ENCODE results near the gene EFNA5. TPM values are rescaled to one million over a fixed set of nuclear protein-coding genes. Genes with fewer than 3 reads are reported as not detected.

EFNA5 gene
- total RNA-seq, 1 donor from 2014 or later, result 11.8 TPM

GRCh38 chr5:107464416-107464815 is 206.3 kb downstream of the EFNA5 start:
- intact Hi-C loops (cut with DNase I), result no loop called here
- Histone ChIP-seq H3K36me3 (no peaks in the 10 kb centered on the region), H3K27me3 (no peaks in the 10 kb centered on the region), H3K4me1 (peaks cover 43% of the 10 kb centered on the region), H3K9me3 (no peaks in the 10 kb centered on the region), H3K27ac (no peak overlapping the region), H3K4me3 (no peak overlapping the region)
- TF ChIP-seq CTCF (IDR thresholded peaks at IDR 0.05), result no peak
- TF ChIP-seq POLR2A (IDR thresholded peaks at IDR 0.05), result no peak
- no peak for TF ChIP-seq POLR2AphosphoS5 (IDR thresholded peaks at IDR 0.05; ENCODE audit: insufficient read depth in 1 of 2, low read depth in 1 of 2)
- no peak for DNase-seq (ENCODE audit: extremely low spot score in 2 of 2)

- H3K36me3 ChIP-seq, result no peaks in the 10 kb centered on the region
- H3K9me3 ChIP-seq, result no peaks in the 10 kb centered on the region
- no peak for DNase-seq (ENCODE audit: extremely low spot score in 2 of 2)
- no peak overlapping the region for H3K27ac ChIP-seq
- no peak overlapping the region for H3K4me3 ChIP-seq
- TF ChIP-seq CTCF (IDR thresholded peaks at IDR 0.05) (no peak), POLR2A (IDR thresholded peaks at IDR 0.05) (no peak), POLR2AphosphoS5 (IDR thresholded peaks at IDR 0.05; ENCODE audit: insufficient read depth in 1 of 2, low read depth in 1 of 2) (no peak)
- no peaks in the 10 kb centered on the region for H3K27me3 ChIP-seq
- intact Hi-C loops (cut with DNase I), result no loop called here
- H3K4me1 ChIP-seq, result peaks cover 37% of the 10 kb centered on the region
Observed at GRCh38 chr5:107463731-107464130, 207.0 kb downstream of the EFNA5 start.

GRCh38 chr5:107461770-107462169 is 209.0 kb downstream of the EFNA5 start:
- Histone ChIP-seq H3K4me3 (no peak overlapping the region), H3K4me1 (peaks cover 35% of the 10 kb centered on the region), H3K9me3 (no peaks in the 10 kb centered on the region), H3K36me3 (no peaks in the 10 kb centered on the region), H3K27ac (no peak overlapping the region), H3K27me3 (no peaks in the 10 kb centered on the region)
- intact Hi-C loops (cut with DNase I), result no loop called here
- no peak for DNase-seq (ENCODE audit: extremely low spot score in 2 of 2)
- no peak for TF ChIP-seq CTCF (IDR thresholded peaks at IDR 0.05)
- no peak for TF ChIP-seq POLR2AphosphoS5 (IDR thresholded peaks at IDR 0.05; ENCODE audit: insufficient read depth in 1 of 2, low read depth in 1 of 2)
- TF ChIP-seq POLR2A (IDR thresholded peaks at IDR 0.05), result no peak

- H3K9me3 ChIP-seq, result no peaks in the 10 kb centered on the region
- TF ChIP-seq CTCF (IDR thresholded peaks at IDR 0.05) (no peak), POLR2AphosphoS5 (IDR thresholded peaks at IDR 0.05; ENCODE audit: insufficient read depth in 1 of 2, low read depth in 1 of 2) (no peak), POLR2A (IDR thresholded peaks at IDR 0.05) (no peak)
- no peak overlapping the region for H3K27ac ChIP-seq
- no peaks in the 10 kb centered on the region for H3K27me3 ChIP-seq
- H3K4me1 ChIP-seq, result peaks cover 33% of the 10 kb centered on the region
- H3K36me3 ChIP-seq, result no peaks in the 10 kb centered on the region
- intact Hi-C loops (cut with DNase I), result no loop called here
- DNase-seq (ENCODE audit: extremely low spot score in 2 of 2), result no peak
- H3K4me3 ChIP-seq, result no peak overlapping the region
Observed at GRCh38 chr5:107460789-107461188, 209.9 kb downstream of the EFNA5 start.

- TF ChIP-seq CTCF (IDR thresholded peaks at IDR 0.05), result no peak
- TF ChIP-seq POLR2AphosphoS5 (IDR thresholded peaks at IDR 0.05; ENCODE audit: insufficient read depth in 1 of 2, low read depth in 1 of 2), result no peak
- no peak for TF ChIP-seq POLR2A (IDR thresholded peaks at IDR 0.05)
- H3K27ac ChIP-seq, result no peak overlapping the region
- DNase-seq (ENCODE audit: extremely low spot score in 2 of 2), result no peak
- no peaks in the 10 kb centered on the region for H3K27me3 ChIP-seq
- no peaks in the 10 kb centered on the region for H3K9me3 ChIP-seq
- peaks cover 36% of the 10 kb centered on the region for H3K4me1 ChIP-seq
- intact Hi-C loops (cut with DNase I), result no loop called here
- H3K36me3 ChIP-seq, result no peaks in the 10 kb centered on the region
- H3K4me3 ChIP-seq, result no peak overlapping the region
Observed at GRCh38 chr5:107459605-107460004, 211.1 kb downstream of the EFNA5 start.

Data from vagina (tissue), 2 donors.